Right lung (tissue), 5 donors: ENCODE data around the gene TSC22D1. TPM values are rescaled to one million over a fixed set of nuclear protein-coding genes. Genes with fewer than 3 reads are reported as not detected.

Source experiments
- DNase-seq, 2 donors: peaks; one replicate each; pipeline ENCODE4 v3.0.0-alpha.2; 2013
- polyA plus RNA-seq, 5 donors: library from polyadenylated mRNA; unstranded; fragments of 120-200 nt; gene quantifications; one replicate each; pipeline versions ENCODE4 v1.2.1 to v1.2.3, GENCODE V29; 2013; ENCODE audit warnings: inconsistent platforms in 1 of 5, low replicate concordance in 1 of 5; ENCODE audit not compliant: insufficient read length in 5 of 5, insufficient read depth in 1 of 5

TSC22D1 gene
- polyA plus RNA-seq, 5 donors, result 163 to 199 (median 181) TPM

DNA sequence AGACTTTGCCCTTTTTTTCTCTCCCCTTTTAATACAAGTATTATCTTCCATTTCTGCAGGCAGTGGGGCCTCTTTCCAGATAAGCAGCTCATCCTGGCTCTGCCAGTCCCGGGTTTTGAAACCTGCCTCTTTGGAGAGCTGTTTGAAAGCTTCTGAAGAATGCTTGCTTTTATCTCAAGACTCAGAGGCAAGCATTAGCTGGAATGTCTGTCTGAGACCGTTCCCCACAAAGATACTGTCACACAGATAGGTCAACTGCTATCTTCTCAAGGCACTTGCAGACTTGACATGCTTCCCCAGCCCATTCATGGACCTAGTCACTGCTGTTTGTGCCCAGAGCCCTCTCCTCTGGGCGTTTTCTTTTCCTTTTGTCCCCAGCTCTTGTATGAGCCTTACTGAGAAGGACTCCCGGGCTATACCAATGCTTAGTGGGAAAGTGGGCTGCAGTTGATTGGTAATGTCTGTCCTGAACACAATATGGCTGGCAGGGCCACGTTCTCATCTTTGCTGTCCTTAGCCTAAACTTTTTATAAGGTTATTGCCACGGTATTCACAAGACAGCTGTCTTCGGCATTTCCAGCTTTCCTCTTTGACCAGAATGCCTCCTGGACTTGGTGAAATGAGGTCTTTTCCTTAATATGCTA lies 189.1 kb downstream of the TSC22D1 start:
- no peak for DNase-seq

DNA sequence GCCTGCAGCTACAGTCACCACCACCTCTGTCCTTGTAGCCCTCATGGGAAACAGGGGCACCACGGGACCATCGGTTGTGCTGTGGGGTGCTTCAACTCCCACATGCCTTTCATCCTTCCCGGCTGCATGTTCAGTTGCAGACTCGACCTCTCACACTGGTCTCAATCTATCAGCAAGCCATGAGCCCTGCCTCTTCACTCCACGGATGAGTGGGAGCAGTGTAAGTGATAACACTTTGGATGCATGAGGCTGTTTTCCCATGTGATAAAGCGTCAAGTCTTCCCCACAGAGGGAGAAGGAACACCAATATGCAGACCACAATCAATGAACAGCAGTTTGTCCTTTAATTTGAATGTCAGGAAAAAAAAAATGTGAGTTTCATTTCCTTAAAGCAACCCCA lies 190.3 kb downstream of the TSC22D1 start:
- no peak for DNase-seq

DNA sequence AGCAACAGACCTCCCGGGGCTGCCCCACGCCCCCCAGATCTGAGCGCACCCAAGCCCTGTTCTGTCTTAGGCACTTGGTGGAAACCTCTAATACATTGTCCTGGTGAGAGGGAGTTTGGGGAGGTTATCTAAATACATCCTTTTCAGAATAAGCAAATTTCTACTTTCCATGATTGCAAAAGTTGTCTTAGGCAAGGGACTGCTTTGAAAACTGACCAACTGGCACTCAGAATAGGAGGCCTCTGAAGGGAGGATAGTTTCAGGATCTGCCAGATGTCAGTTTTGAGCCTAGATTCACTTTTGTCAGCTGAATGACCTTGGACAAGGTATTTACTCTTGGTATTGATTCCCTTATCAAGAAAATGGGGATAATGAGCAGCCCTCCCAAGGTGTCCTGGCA lies 190.7 kb downstream of the TSC22D1 start:
- DNase-seq, result no peak

DNA sequence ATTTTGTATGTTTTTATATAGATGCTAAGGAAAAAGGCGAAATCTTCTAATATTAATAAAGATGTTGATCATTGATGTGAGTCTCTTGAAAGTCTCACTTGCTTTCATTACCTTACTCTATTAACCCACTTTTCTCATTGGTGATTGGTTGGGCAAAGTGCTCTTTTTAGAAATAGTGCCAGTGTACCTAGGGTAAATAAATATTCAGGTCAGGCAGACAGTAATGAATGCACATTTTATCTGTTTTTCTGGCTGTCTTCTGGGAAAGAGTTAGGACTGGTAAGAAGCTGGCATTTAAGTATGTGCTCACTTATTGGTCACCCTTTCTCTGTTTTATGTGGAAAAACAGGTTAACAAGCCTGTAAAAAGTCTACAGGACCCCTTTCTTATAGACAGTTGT lies 191.4 kb downstream of the TSC22D1 start:
- DNase-seq, result no peak

DNA sequence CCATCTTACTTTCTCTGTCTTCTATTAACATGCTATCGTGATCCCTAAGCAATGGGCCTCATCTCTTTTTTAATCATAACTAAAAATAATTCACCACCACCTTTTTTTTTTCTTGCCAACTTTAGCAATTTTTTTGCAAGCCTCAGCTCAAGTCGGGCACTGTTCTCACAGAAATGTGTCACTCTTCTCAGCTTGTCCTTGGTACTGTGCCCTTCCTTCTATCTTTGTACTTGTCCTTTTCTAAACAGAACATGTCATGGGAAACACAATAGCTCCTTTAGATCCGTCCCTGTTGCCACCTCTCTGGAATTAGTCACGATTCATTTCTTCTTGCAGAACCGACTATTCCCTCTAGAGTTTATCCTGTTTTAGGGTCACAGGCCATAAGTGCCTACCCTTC lies 192.2 kb downstream of the TSC22D1 start:
- DNase-seq, result no peak

GRCh38 chr13:44382635-44383145 lies 193.4 kb downstream of the TSC22D1 start:
- no peak for DNase-seq

Other genes with a start within 250 kb of the TSC22D1 start
- 10 to 100 TPM in 2 of 5 donors, 1 to 10 TPM in 3; 8.4 to 10.8 (median 9.6) TPM for gene SERP2, start 202.5 kb downstream of the TSC22D1 start, polyA plus RNA-seq